Activated B cell treated with CpG ODN at 0.5 μM for 24 hours (primary cell): ENCODE data around the gene HEATR5A. TPM values are rescaled to one million over a fixed set of nuclear protein-coding genes. Genes with fewer than 3 reads are reported as not detected.

Source experiments
- total RNA-seq: library from RNA; stranded (reverse); gene quantifications from 2 replicates; pipeline ENCODE4 v1.2.3, GENCODE V29; 2022

Gene HEATR5A
- total RNA-seq, 1 donor from 2014 or later: 13.2 TPM

Other genes with a start within 250 kb of the HEATR5A start
- gene HECTD1, start 212.8 kb downstream of the HEATR5A start, total RNA-seq: 139 and 163 TPM in 2 replicates
- gene DTD2, start 37.0 kb upstream of the HEATR5A start, total RNA-seq: 19.8 and 21.3 TPM in 2 replicates
- not detected in 2 replicates for gene GPR33, start 67.5 kb upstream of the HEATR5A start, total RNA-seq
- gene NUBPL, start 140.9 kb upstream of the HEATR5A start, total RNA-seq: 11.7 and 11.9 TPM in 2 replicates